ENCODE results near the gene LRATD1. TPM values are rescaled to one million over a fixed set of nuclear protein-coding genes. Genes with fewer than 3 reads are reported as not detected.
A peak's percentile ranks its signal among the peaks of the same experiment; 100 is the strongest.

LRATD1 gene, protein sequence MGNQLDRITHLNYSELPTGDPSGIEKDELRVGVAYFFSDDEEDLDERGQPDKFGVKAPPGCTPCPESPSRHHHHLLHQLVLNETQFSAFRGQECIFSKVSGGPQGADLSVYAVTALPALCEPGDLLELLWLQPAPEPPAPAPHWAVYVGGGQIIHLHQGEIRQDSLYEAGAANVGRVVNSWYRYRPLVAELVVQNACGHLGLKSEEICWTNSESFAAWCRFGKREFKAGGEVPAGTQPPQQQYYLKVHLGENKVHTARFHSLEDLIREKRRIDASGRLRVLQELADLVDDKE
- total RNA-seq = 1 to 10 TPM; 3.3 to 7.1 TPM
- polyA plus RNA-seq (ENCODE audit: insufficient read length in 6 of 6) = 10 to 100 TPM; 14.0 to 16.5 (median 15.9) TPM
- long read RNA-seq, donor 1, full-length matches to known transcripts = 5 of 5 reads
- long read RNA-seq, donor 1, partial matches to known transcripts = 0 of 5 reads
- long read RNA-seq, donor 1, other reads (novel, unspliced or antisense) = 0 of 5 reads
- long read RNA-seq, donor 2, full-length matches to known transcripts = 4 of 4 reads
- long read RNA-seq, donor 2, partial matches to known transcripts = 0 of 4 reads
- long read RNA-seq, donor 2, other reads (novel, unspliced or antisense) = 0 of 4 reads
- long read RNA-seq, donor 3 = 0 reads
- long read RNA-seq, donor 4, full-length matches to known transcripts = 1 of 4 reads
- long read RNA-seq, donor 4, partial matches to known transcripts = 0 of 4 reads
- long read RNA-seq, donor 4, other reads (novel, unspliced or antisense) = 3 of 4 reads
- long read RNA-seq, donor 5, full-length matches to known transcripts = 4 of 4 reads
- long read RNA-seq, donor 5, partial matches to known transcripts = 0 of 4 reads
- long read RNA-seq, donor 5, other reads (novel, unspliced or antisense) = 0 of 4 reads
- long read RNA-seq, donor 6 = 0 reads
- long read RNA-seq, donor 7, full-length matches to known transcripts = 2 of 2 reads
- long read RNA-seq, donor 7, partial matches to known transcripts = 0 of 2 reads
- long read RNA-seq, donor 7, other reads (novel, unspliced or antisense) = 0 of 2 reads
- long read RNA-seq, donor 8, full-length matches to known transcripts = 3 of 3 reads
- long read RNA-seq, donor 8, partial matches to known transcripts = 0 of 3 reads
- long read RNA-seq, donor 8, other reads (novel, unspliced or antisense) = 0 of 3 reads
- long read RNA-seq, donor 9 = 0 reads
- long read RNA-seq, donor 10, partial matches to known transcripts = 0 of 2 reads
- long read RNA-seq, donor 10, other reads (novel, unspliced or antisense) = 2 of 2 reads
- long read RNA-seq, donor 11, full-length matches to known transcripts = 15 of 15 reads
- long read RNA-seq, donor 11, partial matches to known transcripts = 0 of 15 reads
- long read RNA-seq, donor 11, other reads (novel, unspliced or antisense) = 0 of 15 reads
- long read RNA-seq, donor 12, partial matches to known transcripts = 5 of 6 reads
- long read RNA-seq, donor 12, other reads (novel, unspliced or antisense) = 0 of 6 reads

DNA sequence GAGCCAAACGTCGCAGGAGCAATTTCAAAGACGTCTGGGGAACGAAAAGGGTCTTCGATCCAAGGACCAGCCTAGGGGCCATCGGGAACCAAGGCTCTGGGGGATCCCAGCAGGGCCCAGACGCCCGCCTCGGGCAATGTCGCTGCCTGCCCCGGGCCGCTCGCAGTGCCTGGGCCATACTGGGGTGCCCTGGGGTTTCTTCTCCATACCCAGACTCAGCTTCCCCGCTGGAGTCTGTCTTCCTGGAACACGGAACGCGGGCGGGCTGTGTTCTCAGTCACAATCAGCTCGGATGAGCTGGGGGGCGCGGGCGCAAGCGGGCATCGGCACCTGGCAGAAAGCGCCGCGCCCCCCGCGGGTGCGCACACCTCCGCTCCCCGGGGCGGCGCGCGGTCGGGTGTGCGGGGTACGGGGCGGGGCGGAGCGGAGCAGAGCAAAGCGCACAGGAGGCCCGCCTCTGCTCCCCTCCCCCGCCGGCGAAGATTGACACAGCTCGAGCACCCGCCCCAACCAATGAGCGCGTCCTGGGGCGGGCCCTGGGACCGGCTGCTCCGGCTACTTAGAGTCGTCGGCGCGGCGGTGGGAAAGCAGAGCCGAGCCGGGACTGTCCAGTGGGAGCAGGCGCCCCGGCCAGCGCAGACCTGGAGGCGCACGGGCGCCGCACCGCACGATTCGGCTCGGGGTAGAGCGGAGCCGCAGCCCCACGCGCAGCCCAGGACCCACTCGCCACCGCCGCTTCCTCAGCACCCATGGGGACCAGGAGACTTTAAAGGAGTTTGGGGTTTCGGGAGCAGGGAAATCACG, at the start of gene LRATD1:
Gene LRATD1 (plus strand): TSS at position 585 of the 804 bp plus-strand sequence. CDS start 1,263 bp downstream, outside the sequence.
- Histone ChIP-seq H3K4me1 (peaks cover 4 to 16% of the 10 kb centered on the region in 2 donors), H3K4me3 (peak within 1 kb of the TSS; percentile 37 to 48), H3K27me3 (peaks cover 28 to 56% of the 10 kb centered on the region in 2 donors), H3K9me3 (no peaks in the 10 kb centered on the region), H3K36me3 (no peaks in the 10 kb centered on the region), H3K27ac (peak within 1 kb of the TSS in 1 of 2 donors; percentile 30)
- intact Hi-C loops (cut with DNase I) = no loop called here
- ATAC-seq (peak; percentile 85), DNase-seq (peak; percentile 74 to 93 (median 90))
- TF ChIP-seq, protein P1, sequence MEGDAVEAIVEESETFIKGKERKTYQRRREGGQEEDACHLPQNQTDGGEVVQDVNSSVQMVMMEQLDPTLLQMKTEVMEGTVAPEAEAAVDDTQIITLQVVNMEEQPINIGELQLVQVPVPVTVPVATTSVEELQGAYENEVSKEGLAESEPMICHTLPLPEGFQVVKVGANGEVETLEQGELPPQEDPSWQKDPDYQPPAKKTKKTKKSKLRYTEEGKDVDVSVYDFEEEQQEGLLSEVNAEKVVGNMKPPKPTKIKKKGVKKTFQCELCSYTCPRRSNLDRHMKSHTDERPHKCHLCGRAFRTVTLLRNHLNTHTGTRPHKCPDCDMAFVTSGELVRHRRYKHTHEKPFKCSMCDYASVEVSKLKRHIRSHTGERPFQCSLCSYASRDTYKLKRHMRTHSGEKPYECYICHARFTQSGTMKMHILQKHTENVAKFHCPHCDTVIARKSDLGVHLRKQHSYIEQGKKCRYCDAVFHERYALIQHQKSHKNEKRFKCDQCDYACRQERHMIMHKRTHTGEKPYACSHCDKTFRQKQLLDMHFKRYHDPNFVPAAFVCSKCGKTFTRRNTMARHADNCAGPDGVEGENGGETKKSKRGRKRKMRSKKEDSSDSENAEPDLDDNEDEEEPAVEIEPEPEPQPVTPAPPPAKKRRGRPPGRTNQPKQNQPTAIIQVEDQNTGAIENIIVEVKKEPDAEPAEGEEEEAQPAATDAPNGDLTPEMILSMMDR (IDR thresholded peaks at IDR 0.05) = no peak

DNA sequence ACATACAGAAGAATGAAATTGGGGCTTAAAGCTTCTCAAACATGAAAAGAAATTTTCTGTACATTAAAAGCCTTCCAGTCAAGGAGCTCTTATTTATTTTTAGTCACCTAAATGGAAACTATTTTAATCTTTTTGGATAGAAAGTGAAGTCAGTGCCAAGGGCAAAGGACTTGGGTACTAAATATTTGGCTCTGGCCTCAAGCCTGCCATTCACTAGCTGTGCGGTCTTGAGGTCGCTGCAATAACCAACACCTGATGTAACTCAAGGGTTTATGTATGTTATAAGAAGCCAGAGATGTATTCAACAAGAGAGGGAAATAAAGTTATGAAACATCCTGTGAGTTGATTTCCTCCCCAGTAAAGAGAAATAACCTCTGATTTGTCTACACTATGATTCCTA, 49.5 kb upstream of the LRATD1 start:
- intact Hi-C loops (cut with DNase I) = no loop called here
- DNase-seq (no peak), ATAC-seq (no peak)
- TF ChIP-seq, protein P1 (IDR thresholded peaks at IDR 0.05) = no peak
- Histone ChIP-seq H3K27ac (no peak overlapping the region), H3K27me3 (no peaks in the 10 kb centered on the region), H3K9me3 (no peaks in the 10 kb centered on the region), H3K4me1 (no peaks in the 10 kb centered on the region), H3K4me3 (no peak overlapping the region), H3K36me3 (no peaks in the 10 kb centered on the region)

DNA sequence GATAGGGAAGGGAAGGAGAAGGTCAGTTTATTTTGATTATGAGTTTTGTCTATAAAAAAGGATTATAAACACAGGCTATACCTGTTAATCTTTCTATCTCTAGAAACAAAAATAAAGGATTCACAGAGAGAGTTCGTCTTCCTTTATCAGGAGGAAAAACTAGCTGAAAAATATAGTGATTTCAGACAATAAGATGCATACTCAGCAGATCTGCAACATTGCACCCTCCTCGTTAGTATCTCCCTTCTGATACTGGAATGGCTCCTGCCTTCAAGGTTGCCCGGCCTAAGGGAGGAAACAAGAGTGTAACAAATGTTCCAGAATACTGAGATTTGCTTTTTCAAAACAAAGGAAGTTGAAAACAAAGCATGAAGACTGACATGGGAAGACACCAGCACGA, 48.7 kb upstream of the LRATD1 start:
- intact Hi-C loops (cut with DNase I) = no loop called here
- Histone ChIP-seq H3K36me3 (no peaks in the 10 kb centered on the region), H3K9me3 (no peaks in the 10 kb centered on the region), H3K27ac (no peak overlapping the region), H3K27me3 (no peaks in the 10 kb centered on the region), H3K4me3 (no peak overlapping the region), H3K4me1 (no peaks in the 10 kb centered on the region)
- ATAC-seq (no peak), DNase-seq (no peak)
- TF ChIP-seq, protein P1 (IDR thresholded peaks at IDR 0.05) = no peak

DNA sequence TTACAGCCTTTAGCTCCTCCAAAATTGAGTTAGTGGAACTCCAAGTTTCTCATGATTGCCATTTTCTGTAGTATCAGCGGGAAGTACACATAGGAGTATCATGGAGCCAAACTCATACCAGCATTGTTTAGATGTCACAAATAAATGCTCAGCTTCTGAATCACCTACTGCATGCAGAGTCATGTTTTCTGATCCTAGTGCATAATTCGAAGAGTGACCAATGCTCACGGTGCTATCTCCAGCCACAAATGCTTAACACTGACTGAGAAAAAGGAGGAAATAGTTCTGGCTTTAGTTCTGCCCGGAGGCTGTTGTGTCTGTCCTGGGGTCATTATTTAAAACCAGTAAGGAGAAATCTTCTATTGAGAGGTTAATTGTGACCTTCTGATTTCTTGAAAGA, 45.4 kb upstream of the LRATD1 start:
- intact Hi-C loops (cut with DNase I) = no loop called here
- DNase-seq (no peak), ATAC-seq (no peak)
- no peaks in the 10 kb centered on the region for H3K27me3 ChIP-seq
- no peak overlapping the region for H3K27ac ChIP-seq
- TF ChIP-seq, protein P1 (IDR thresholded peaks at IDR 0.05) = no peak
- no peaks in the 10 kb centered on the region for H3K36me3 ChIP-seq
- no peak overlapping the region for H3K4me3 ChIP-seq
- no peaks in the 10 kb centered on the region for H3K4me1 ChIP-seq
- no peaks in the 10 kb centered on the region for H3K9me3 ChIP-seq

Data from left lung (tissue), 14 donors.